SJSA1 (cell line): Measurements from ENCODE around the gene TPD52L2. TPM values are rescaled to one million over a fixed set of nuclear protein-coding genes. Genes with fewer than 3 reads are reported as not detected.

Source experiments
- DNase-seq, 2 experiments: peaks; one replicate each; pipeline ENCODE4 v3.0.0-alpha.2; 2015 to 2020; ENCODE audit warnings: low spot score in 2 of 2, low read depth in 1 of 2
- H3K27ac ChIP-seq: fragments of 250-450 bp; sonication (Bioruptor Pico); 2 replicates; pipeline ENCODE4 v1.5.1; 2020; ENCODE audit warnings: mild to moderate bottlenecking, moderate library complexity
- H3K27me3 ChIP-seq: fragments of 250-450 bp; sonication (Bioruptor Pico); replicated peaks from 2 replicates; pipeline ENCODE4 v1.5.1; 2020; ENCODE audit warnings: mild to moderate bottlenecking, moderate library complexity
- H3K36me3 ChIP-seq: fragments of 250-450 bp; sonication (Bioruptor Pico); 2 replicates; pipeline ENCODE4 v1.5.1; 2020; ENCODE audit warnings: mild to moderate bottlenecking
- H3K4me1 ChIP-seq: fragments of 250-450 bp; sonication (Bioruptor Pico); replicated peaks from 2 replicates; pipeline ENCODE4 v1.6.1; 2021; ENCODE audit warnings: mild to moderate bottlenecking
- H3K4me3 ChIP-seq: fragments of 250-450 bp; sonication (Bioruptor Pico); 2 replicates; pipeline ENCODE4 v1.5.1; 2020; ENCODE audit warnings: mild to moderate bottlenecking
- H3K9me3 ChIP-seq: fragments of 250-450 bp; sonication (Bioruptor Pico); replicated peaks from 2 replicates; pipeline ENCODE4 v1.5.1; 2020; ENCODE audit warnings: mild to moderate bottlenecking
- total RNA-seq: library from RNA; depleted of rRNA; stranded (reverse); fragments of >200 nt; shearing (Covaris generic); gene quantifications from 2 replicates; pipeline ENCODE4 v1.2.3, GENCODE V29; 2014

TPD52L2 gene
- total RNA-seq, 1 experiment from 2014 or later: 101 TPM

- H3K4me3 ChIP-seq: no peak overlapping the region
- no peak for DNase-seq
- H3K36me3 ChIP-seq: peaks cover 85% of the 10 kb centered on the region
These were observed 20.4 kb downstream of the TPD52L2 start for GRCh38 chr20:63885264-63886053.

GRCh38 chr20:63886054-63886419 lies 21.0 kb downstream of the TPD52L2 start:
- no peak overlapping the region for H3K27ac ChIP-seq
- no peaks in the 10 kb centered on the region for H3K9me3 ChIP-seq
- H3K4me3 ChIP-seq: no peak overlapping the region
- no peaks in the 10 kb centered on the region for H3K27me3 ChIP-seq
- no peaks in the 10 kb centered on the region for H3K4me1 ChIP-seq
- peaks cover 86% of the 10 kb centered on the region for H3K36me3 ChIP-seq
- DNase-seq: no peak

More at GRCh38 chr20:63885264-63886053, 20.4 kb downstream of the TPD52L2 start:
- no peaks in the 10 kb centered on the region for H3K27me3 ChIP-seq
- H3K4me1 ChIP-seq: no peaks in the 10 kb centered on the region
- H3K9me3 ChIP-seq: no peaks in the 10 kb centered on the region
- no peak overlapping the region for H3K27ac ChIP-seq

- H3K9me3 ChIP-seq: no peaks in the 10 kb centered on the region
- H3K4me3 ChIP-seq: no peak overlapping the region
- H3K27me3 ChIP-seq: no peaks in the 10 kb centered on the region
- no peak overlapping the region for H3K27ac ChIP-seq
- no peaks in the 10 kb centered on the region for H3K4me1 ChIP-seq
- H3K36me3 ChIP-seq: peaks cover 88% of the 10 kb centered on the region
- no peak for DNase-seq
These were observed 21.9 kb downstream of the TPD52L2 start for GRCh38 chr20:63886921-63887320.

GRCh38 chr20:63889241-63890200 lies 24.5 kb downstream of the TPD52L2 start:
- H3K9me3 ChIP-seq: no peaks in the 10 kb centered on the region
- H3K4me3 ChIP-seq: no peak overlapping the region
- peaks cover 6% of the 10 kb centered on the region for H3K4me1 ChIP-seq
- no peaks in the 10 kb centered on the region for H3K27me3 ChIP-seq
- no peak overlapping the region for H3K27ac ChIP-seq
- peaks cover 62% of the 10 kb centered on the region for H3K36me3 ChIP-seq
- DNase-seq: no peak

GRCh38 chr20:63890201-63890576 lies 25.1 kb downstream of the TPD52L2 start:
- Histone ChIP-seq H3K4me3 (no peak overlapping the region), H3K4me1 (peaks cover 9% of the 10 kb centered on the region), H3K36me3 (peaks cover 60% of the 10 kb centered on the region), H3K9me3 (no peaks in the 10 kb centered on the region), H3K27me3 (no peaks in the 10 kb centered on the region), H3K27ac (no peak overlapping the region)
- DNase-seq: no peak

- Histone ChIP-seq H3K27me3 (no peaks in the 10 kb centered on the region), H3K4me3 (no peak overlapping the region), H3K36me3 (peaks cover 56% of the 10 kb centered on the region), H3K9me3 (no peaks in the 10 kb centered on the region), H3K27ac (no peak overlapping the region), H3K4me1 (peaks cover 9% of the 10 kb centered on the region)
- DNase-seq: no peak
These were observed 25.5 kb downstream of the TPD52L2 start for GRCh38 chr20:63890616-63891015.

GRCh38 chr20:63891061-63892002 lies 26.3 kb downstream of the TPD52L2 start:
- Histone ChIP-seq H3K27ac (no peak overlapping the region), H3K36me3 (peaks cover 52% of the 10 kb centered on the region), H3K4me3 (no peak overlapping the region), H3K27me3 (no peaks in the 10 kb centered on the region), H3K4me1 (peaks cover 11% of the 10 kb centered on the region), H3K9me3 (no peaks in the 10 kb centered on the region)
- no peak for DNase-seq

GRCh38 chr20:63892402-63892801 lies 27.3 kb downstream of the TPD52L2 start:
- no peak overlapping the region for H3K27ac ChIP-seq
- DNase-seq: no peak
- H3K36me3 ChIP-seq: peaks cover 53% of the 10 kb centered on the region

GRCh38 chr20:63893999-63894357 lies 28.9 kb downstream of the TPD52L2 start:
- no peaks in the 10 kb centered on the region for H3K9me3 ChIP-seq
- H3K27ac ChIP-seq: no peak overlapping the region
- no peak overlapping the region for H3K4me3 ChIP-seq
- no peak for DNase-seq
- H3K4me1 ChIP-seq: peaks cover 18% of the 10 kb centered on the region
- H3K36me3 ChIP-seq: peaks cover 51% of the 10 kb centered on the region
- H3K27me3 ChIP-seq: no peaks in the 10 kb centered on the region

More at GRCh38 chr20:63892402-63892801, 27.3 kb downstream of the TPD52L2 start:
- H3K4me1 ChIP-seq: peaks cover 18% of the 10 kb centered on the region
- H3K9me3 ChIP-seq: no peaks in the 10 kb centered on the region
- H3K4me3 ChIP-seq: no peak overlapping the region
- no peaks in the 10 kb centered on the region for H3K27me3 ChIP-seq

GRCh38 chr20:63894358-63895201 lies 29.5 kb downstream of the TPD52L2 start, which contains the start of gene DNAJC5:
Gene DNAJC5, plus strand, starts transcription at chr20:63895126. Its CDS starts 33,220 bp downstream, at chr20:63928346.
- H3K27ac ChIP-seq: no peak within 1 kb of the TSS
- peak within 1 kb of the TSS; percentile 59 for H3K4me3 ChIP-seq
- peaks cover 45% of the 10 kb centered on the region for H3K36me3 ChIP-seq
- DNase-seq: peak; percentile 87 to 95
- peaks cover 18% of the 10 kb centered on the region for H3K4me1 ChIP-seq
- H3K27me3 ChIP-seq: no peaks in the 10 kb centered on the region
- H3K9me3 ChIP-seq: no peaks in the 10 kb centered on the region

GRCh38 chr20:63895202-63895951 lies 30.3 kb downstream of the TPD52L2 start:
- Histone ChIP-seq H3K4me3 (peak overlapping the region; percentile 59), H3K27me3 (no peaks in the 10 kb centered on the region), H3K4me1 (peaks cover 18% of the 10 kb centered on the region), H3K27ac (no peak overlapping the region), H3K36me3 (peaks cover 37% of the 10 kb centered on the region), H3K9me3 (no peaks in the 10 kb centered on the region)
- peak in 1 of 2 experiments; percentile 9 for DNase-seq

- Histone ChIP-seq H3K27me3 (no peaks in the 10 kb centered on the region), H3K27ac (no peak overlapping the region), H3K4me1 (peaks cover 18% of the 10 kb centered on the region), H3K4me3 (peak overlapping the region; percentile 59), H3K9me3 (no peaks in the 10 kb centered on the region), H3K36me3 (peaks cover 33% of the 10 kb centered on the region)
- DNase-seq: peak in 1 of 2 experiments; percentile 23
These were observed 30.8 kb downstream of the TPD52L2 start for GRCh38 chr20:63895952-63896263.
